Measurements from ENCODE around the gene KRCC1.

The KRCC1 gene

GRCh38 chr2:88068044-88068443 lies 12.5 kb upstream of the KRCC1 start:
- no peak for TF ChIP-seq CREB5 (CRISPR knock-in tag; IDR thresholded peaks at IDR 0.05; ENCODE audit: low read depth)
- no peak for TF ChIP-seq TCF4 (CRISPR knock-in tag; IDR thresholded peaks at IDR 0.05; ENCODE audit: borderline replicate concordance)
- TF ChIP-seq ZC3H10 (CRISPR knock-in tag; IDR thresholded peaks at IDR 0.05) = no peak
- no peak for TF ChIP-seq TSHZ2 (CRISPR knock-in tag; IDR thresholded peaks at IDR 0.05)
- TF ChIP-seq SNAI2 (CRISPR knock-in tag; IDR thresholded peaks at IDR 0.05) = no peak
- no peak for TF ChIP-seq ZNF565 (CRISPR knock-in tag; conservative IDR thresholded peaks at IDR 0.05; ENCODE audit: low read depth)
- TF ChIP-seq POU6F1 (CRISPR knock-in tag; IDR thresholded peaks at IDR 0.05; ENCODE audit: borderline replicate concordance, low read depth) = no peak
- TF ChIP-seq ARNTL (CRISPR knock-in tag; IDR thresholded peaks at IDR 0.05; ENCODE audit: borderline replicate concordance, low read depth) = no peak
- no peak for TF ChIP-seq ZNF8 (CRISPR knock-in tag; IDR thresholded peaks at IDR 0.05)
- TF ChIP-seq PPARA (CRISPR knock-in tag; IDR thresholded peaks at IDR 0.05; ENCODE audit: borderline replicate concordance) = no peak
- no peak for TF ChIP-seq ESRRG (CRISPR knock-in tag; IDR thresholded peaks at IDR 0.05)
- no peak for TF ChIP-seq ZFP30 (CRISPR knock-in tag; IDR thresholded peaks at IDR 0.05)
- no peak for TF ChIP-seq BACH2 (CRISPR knock-in tag; IDR thresholded peaks at IDR 0.05; ENCODE audit: borderline replicate concordance)
- ATAC-seq = no peak

GRCh38 chr2:88067598-88067997 lies 12.0 kb upstream of the KRCC1 start, which contains the start of gene SMYD1:
SMYD1 (plus strand) TSS chr2:88067825; CDS start chr2:88067865, 40 bp downstream.
- TF ChIP-seq OSR1 (CRISPR knock-in tag; IDR thresholded peaks at IDR 0.05) = no peak
- no peak for TF ChIP-seq ARNTL (CRISPR knock-in tag; IDR thresholded peaks at IDR 0.05; ENCODE audit: borderline replicate concordance, low read depth)
- no peak for TF ChIP-seq TCF4 (CRISPR knock-in tag; IDR thresholded peaks at IDR 0.05; ENCODE audit: borderline replicate concordance)
- TF ChIP-seq PPARA (CRISPR knock-in tag; IDR thresholded peaks at IDR 0.05; ENCODE audit: borderline replicate concordance) = no peak
- TF ChIP-seq ZNF565 (CRISPR knock-in tag; conservative IDR thresholded peaks at IDR 0.05; ENCODE audit: low read depth) = no peak
- no peak for TF ChIP-seq CREB5 (CRISPR knock-in tag; IDR thresholded peaks at IDR 0.05; ENCODE audit: low read depth)

GRCh38 chr2:88067189-88067588 lies 11.6 kb upstream of the KRCC1 start:
- TF ChIP-seq ZFP30 (CRISPR knock-in tag; IDR thresholded peaks at IDR 0.05) (no peak), RARB (CRISPR knock-in tag; IDR thresholded peaks at IDR 0.05) (no peak), TOX (CRISPR knock-in tag; IDR thresholded peaks at IDR 0.05; ENCODE audit: borderline replicate concordance) (no peak), ZNF70 (CRISPR knock-in tag; IDR thresholded peaks at IDR 0.05) (no peak), ZC3H10 (CRISPR knock-in tag; IDR thresholded peaks at IDR 0.05) (no peak), ARNTL (CRISPR knock-in tag; IDR thresholded peaks at IDR 0.05; ENCODE audit: borderline replicate concordance, low read depth) (no peak), OSR1 (CRISPR knock-in tag; IDR thresholded peaks at IDR 0.05) (no peak), POU6F1 (CRISPR knock-in tag; IDR thresholded peaks at IDR 0.05; ENCODE audit: borderline replicate concordance, low read depth) (no peak), PPARA (CRISPR knock-in tag; IDR thresholded peaks at IDR 0.05; ENCODE audit: borderline replicate concordance) (no peak), TCF4 (CRISPR knock-in tag; IDR thresholded peaks at IDR 0.05; ENCODE audit: borderline replicate concordance) (no peak), BACH2 (CRISPR knock-in tag; IDR thresholded peaks at IDR 0.05; ENCODE audit: borderline replicate concordance) (no peak), PATZ1 (CRISPR knock-in tag; IDR thresholded peaks at IDR 0.05; ENCODE audit: borderline replicate concordance) (no peak), SNAI2 (CRISPR knock-in tag; IDR thresholded peaks at IDR 0.05) (no peak), ESRRG (CRISPR knock-in tag; IDR thresholded peaks at IDR 0.05) (no peak), ISL1 (CRISPR knock-in tag; IDR thresholded peaks at IDR 0.05) (no peak)
- no peak for ATAC-seq

More at GRCh38 chr2:88067598-88067997, 12.0 kb upstream of the KRCC1 start, which contains the start of gene SMYD1:
- no peak for ATAC-seq

Data from SK-N-SH treated with all-trans-retinoic acid at 6 μM for 48 hours (cell line).